SK-N-DZ (cell line): Measurements from ENCODE around the gene ST6GAL1.
"Not testable (repeated sequence)": the region's sequence is repeated elsewhere in the genome, so short reads cannot be mapped to it uniquely, and the experiment has no call there.

ENCODE experiments used
- DNase-seq: peaks from one replicate; pipeline ENCODE4 v3.0.0-alpha.2; 2015; ENCODE audit warnings: low spot score

ST6GAL1 gene

DNA sequence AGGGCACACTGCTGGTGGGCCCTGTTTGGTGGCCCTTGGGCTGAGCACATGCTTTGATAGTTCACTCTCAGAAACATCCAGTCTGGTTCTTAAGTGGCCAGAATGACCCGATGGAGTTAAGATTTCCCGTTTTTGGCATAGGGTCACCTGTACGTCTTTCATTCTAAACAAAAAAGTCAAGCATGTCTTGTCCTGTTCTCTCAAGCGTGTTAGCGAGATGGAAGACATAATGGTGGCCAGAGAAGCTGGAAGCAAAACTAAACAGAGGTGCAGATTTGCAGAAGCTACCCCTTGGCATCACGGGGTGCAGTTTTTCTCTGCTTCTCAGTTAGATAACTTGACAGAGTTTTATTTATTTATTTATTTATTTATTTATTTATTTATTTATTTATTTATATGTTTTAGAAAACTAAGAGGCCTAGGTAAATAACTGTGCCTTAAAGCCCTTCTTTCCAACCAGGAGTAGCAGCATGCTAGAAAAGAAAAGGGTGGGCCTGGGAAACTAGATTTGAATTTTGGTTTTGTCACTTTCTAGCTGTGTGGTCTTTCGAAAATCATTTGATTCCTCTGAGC, 63.0 kb downstream of the ST6GAL1 start:
- DNase-seq = no peak

DNA sequence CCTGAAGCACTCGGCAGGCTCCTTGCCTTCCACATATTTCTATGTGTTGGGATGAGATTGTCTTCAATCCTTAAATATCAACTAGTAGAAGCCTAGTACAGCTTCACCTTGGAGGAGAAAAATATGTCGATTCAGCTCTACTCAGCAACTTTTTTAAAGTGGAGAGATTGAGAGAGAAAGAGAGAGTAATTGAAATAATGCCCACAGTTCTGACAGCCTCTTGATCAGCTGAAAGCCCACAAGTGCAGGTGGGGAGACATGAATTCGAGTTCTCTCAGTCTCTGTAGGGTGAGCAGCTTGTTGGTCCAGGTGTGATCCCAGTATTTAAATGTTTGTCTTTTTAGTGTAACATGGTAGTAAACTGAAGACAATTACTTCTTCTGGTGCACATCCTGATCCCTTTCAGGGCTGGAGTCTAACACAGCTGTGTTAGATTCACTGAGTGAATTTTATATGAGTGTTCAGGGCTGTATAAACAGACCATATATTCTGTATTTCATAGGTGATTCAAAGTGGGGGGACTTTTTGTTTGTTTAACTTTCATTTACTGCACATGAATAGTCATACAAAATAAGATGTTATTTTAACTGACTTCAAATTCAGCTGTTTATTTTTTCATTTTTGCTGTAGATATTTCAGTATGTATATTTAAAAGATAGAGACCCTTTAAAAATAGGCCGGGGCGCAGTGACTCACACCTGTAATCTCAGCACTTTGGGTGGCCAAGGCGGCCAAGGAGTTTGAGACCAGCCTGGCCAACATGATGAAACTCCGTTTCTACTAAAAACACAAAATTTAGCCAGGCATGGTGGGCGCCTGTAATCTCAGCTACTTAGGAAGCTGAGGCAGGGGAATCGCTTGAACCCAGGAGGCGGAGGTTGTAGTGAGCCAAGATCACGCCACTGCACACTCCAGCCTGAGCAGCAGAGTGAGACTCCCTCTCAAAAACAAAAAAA, 64.0 kb downstream of the ST6GAL1 start:
- DNase-seq = no peak

DNA sequence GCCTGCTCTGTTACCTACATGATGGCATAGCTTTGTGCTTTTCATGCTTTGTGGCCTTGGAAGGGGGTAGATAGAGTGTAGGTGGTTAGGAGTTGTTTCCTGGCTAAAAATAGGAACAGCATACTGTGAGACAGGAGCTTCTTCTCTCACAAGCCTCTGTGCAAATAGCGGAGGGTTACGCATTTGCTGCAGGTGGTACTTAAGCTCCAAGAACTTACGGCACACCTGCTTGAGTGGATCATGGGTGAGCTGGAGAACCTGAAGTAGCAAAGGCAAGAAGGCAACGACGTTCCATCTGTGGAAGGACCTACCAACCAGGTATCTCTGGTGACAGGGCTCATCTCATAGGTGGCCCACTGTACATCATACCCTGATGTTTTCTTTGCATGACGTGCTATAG, 66.0 kb downstream of the ST6GAL1 start:
- no peak for DNase-seq

DNA sequence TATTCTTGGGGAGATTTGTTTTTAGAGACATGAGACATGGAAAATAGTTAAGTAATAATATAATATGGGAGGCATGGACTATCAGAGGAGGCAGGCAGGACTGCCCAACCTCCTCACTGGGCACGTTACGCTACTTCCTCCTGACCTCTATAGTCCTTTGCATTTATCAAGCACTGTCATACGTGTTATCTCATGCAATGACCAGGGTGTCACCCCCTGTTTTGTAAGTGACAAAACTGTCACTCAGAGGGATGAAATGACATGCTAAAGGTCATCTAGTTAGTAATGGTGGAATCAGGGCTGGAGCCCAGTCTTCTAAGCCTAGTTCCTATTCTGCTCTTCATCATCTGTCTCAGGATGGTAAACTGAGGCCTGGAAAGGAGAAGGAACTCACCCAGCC, 66.7 kb downstream of the ST6GAL1 start:
- no peak for DNase-seq

DNA sequence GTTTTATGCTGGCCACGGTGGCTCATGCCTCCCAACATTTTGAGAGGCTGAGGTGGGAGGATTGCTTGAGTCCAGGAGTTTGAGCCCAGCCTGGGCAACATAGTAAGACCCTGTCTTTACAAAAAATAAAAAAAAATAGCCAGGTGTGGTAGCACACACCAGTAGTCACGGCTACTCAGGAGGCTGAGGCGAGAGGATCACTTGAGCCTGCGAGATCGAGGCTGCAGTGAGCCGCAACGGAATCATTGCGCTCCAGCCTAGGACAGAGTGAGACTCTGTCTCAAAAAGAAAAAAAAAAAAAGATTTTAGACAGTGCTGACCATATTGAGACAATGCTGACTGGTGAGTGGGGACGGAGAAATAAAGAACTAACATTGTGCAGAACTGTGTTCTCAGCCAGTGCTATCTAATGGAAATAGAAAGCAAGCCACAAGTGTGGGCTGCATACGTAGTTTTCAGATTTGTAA, 67.2 kb downstream of the ST6GAL1 start:
- DNase-seq = no peak

DNA sequence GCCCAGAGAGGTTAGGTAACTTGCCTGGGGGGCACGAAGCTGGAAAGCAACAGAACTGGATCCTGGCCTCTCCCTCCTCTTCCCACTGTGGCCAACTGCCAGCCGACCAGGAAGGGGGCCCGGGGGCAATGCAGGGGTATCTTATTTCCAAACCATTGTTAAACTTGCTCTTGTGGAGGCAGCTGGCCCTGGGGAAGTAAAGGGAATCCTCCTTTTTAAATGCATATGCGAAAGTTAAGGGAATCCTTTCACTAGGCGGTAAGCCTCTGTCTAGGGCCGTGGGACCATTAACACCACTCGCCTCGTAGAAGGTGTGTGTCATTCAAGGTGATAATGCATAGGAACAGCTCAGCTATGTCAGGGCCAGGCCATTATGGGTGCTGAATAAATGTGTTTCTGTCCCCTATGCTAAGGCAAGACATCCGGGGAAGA, 68.6 kb downstream of the ST6GAL1 start:
- no peak for DNase-seq

DNA sequence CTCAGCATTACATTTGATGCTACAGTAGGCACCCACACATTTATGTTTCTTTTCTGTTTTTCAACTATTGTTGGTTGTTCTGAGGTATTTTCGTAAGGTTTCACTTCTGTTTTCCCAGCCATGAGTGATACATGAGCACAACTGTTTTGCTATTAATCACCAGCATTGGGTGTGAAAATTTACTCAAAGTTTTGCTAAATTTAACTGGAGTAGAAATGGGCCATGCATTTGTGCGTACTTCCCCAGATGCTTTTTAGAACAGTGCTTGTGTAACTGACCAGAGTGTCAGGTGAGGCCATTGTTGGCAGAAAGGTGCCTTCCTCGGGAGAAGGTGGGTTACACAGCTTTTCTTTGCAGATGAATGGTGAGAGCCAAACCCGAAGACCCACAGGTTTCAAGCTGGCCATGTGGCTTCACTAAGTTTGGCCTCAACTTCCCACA, 70.4 kb downstream of the ST6GAL1 start:
- no peak for DNase-seq

DNA sequence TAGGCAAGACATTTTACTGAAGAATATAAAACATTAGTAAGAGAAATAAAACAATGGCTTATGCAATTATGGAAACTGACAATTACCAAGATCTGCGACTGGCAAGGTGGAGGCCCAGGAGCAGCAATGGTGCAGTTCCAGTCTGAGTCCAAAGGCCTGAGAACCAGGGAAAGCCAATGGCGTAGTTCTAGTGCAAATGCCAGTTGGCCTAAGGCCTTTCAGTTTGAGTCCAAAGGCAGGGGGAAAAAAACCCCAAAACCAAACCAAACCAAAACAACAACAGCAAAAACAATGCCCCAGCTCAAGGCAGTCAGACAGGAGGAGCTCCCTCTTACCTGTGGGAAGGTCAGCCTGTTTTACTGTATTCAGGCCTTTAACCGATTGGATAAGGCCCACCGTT, 72.6 kb downstream of the ST6GAL1 start:
- no peak for DNase-seq

DNA sequence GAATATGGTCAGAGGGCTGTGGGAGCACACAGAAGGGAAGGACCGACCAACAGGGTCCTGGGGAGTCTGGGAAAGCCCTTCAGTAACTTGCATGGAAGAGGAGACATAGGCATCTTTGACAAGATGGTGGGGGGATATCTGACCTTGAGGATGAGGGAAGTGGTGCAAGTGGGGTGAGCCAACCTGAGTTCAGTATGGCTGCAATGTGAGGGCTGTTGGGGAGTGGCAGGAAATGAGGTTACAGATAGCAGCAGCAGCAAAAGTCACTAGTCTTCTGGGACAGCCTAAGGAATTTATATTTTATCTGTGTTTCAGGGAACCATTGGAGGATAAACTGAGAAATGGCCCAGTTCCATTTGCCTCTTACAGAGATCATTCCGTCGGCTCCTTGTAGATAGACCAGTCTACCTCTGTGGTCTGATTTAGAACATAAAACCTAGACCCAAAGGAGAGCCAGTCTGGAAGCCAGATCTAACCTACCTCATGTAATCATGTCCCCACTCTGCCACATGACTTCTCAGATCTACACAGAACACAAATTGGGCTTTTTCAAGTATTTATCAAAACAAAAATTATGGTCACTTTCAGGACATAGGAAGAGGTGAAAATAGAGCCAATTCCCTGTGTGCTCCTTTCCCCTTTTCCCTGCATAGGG, 75.6 kb downstream of the ST6GAL1 start:
- no peak for DNase-seq

DNA sequence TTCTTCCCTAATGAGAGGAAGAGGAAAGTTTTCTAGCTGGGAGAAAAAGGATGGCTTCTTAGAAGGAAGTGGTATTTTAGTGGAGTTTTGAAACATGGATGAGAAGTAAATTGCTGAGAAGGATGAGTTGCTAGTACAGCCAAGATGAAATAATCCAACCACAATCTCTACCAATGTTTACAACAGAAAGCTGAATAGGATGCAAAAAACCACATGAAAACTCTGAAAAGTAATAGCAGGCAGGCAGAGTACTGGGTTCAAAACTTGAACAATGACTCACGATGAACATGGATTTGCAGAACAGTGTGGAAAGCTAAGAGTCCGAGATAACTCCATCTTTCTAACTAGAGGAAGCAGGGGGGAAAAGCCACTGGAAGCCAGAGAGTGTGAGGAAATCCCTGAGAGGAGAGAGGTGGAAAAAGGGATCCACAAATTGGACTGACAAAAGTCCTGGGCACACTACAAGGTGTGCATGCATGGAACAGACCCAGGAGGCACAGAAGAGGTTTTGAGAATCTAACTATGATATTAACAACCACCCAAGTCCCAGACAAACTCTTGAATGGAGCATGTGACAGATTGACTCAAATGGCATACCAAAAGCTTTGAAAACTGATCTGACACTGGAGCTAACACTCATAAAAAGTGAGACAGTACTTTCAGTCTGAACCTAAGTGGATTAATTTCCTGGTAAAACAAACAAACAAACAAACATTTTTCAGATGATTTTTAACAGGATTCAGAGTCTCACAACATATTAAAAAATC, 76.7 kb downstream of the ST6GAL1 start:
- DNase-seq = no peak

DNA sequence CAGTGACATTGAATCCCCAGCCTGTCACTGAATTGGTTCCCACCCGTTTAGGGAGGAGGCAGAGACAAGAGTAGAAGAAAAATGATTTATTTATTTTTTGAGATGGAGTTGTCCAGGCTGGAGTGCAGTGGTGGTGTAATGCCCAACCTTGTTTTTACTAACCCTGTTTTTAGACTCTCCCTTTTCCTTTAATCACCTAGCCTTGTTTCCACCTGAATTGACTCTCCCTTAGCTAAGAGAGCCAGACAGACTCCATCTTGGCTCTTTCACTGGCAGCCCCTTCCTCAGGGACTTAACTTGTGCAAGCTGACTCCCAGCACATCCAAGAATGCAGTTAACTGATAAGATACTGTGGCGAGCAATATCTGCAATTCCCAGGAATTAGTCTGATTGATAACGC, 80.1 kb downstream of the ST6GAL1 start:
- DNase-seq = not testable (repeated sequence)

DNA sequence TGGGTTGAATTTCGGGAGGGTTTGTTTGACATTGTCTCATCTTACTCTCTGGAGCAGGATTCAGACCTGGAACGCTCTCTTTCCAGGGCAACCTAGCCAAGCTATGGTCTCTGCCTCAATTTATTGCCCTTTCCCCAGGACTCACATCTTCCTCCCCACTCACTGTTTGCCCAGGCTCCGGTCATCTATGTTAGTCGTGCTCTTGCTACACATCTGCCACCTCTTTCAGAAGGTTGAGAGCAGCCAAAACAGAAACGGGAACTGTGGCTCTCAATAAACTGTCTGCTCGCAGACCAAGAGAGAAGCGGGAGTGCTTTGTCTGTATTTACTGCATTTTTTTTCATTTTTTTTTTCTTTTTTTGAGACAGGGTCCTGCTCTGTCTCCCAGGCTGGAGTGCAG, 81.6 kb downstream of the ST6GAL1 start:
- DNase-seq = no peak

DNA sequence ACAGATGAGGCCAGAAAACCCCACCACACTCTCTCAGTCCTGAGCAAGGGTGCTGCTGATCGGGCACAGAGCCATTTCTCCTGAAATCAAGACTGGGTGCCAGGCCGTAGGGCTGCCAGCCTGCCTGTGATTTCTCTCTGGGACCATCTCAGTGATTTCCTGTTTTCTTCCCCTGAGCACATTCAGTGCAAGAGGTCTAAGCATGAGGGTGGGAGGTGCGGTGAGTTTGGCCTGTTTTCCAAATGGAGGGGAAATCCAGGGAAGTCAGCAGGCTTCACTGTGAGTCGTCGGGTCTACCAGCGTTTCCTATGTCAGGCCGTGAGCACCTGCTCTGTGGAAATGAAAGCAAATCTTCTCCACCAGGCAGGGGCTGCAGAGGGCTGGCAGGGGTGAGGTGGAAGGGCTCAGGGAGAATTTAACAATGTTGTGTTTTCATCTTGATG, 82.3 kb downstream of the ST6GAL1 start:
- no peak for DNase-seq

DNA sequence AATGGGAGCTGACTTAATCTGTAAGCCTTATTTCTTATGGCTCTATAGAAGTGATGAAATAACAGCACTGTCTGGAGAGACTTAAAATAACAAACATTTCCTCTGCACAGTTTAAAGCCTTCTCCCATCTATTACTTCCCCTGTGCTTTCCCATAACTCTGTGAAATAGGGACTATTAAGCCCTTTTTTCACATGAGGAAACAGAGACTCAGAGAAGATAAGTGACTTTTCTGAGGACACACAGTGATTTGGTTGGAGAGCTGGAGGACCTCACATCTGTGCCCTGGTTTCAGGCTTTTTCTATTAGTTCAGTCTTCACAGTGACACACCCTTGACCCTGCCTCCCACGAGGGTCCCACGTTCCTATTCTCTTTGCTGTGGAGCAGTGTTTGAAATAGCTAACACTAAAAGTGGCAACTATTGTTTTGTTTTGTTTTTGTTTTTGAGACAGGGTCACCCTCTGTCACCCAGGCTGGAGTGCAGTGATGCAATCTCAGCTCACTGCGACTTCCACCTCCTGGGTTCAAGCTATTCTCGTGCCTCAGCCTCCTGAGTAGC, 82.9 kb downstream of the ST6GAL1 start:
- DNase-seq = no peak

DNA sequence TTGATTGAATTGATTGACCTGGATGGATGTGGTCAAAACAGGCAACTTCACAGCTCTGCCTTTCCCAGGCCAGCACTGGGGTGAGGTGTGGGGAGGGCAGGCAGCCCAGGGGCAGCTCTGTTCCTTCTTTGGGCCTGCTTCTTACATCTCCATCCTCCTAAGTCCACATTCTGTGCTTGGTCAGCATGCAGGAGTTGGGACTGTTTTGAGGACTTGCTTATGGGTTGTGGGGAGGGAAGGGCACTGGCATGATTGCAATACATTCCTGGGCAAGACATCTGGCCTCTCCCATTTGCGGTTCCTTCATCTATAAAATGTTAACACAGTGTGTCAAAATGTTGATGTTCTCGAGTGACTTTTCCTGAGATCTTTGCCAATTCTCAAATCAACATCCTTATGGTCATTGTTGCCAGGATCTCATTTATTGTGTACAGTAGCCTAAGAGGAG, 84.1 kb downstream of the ST6GAL1 start:
- DNase-seq = no peak

DNA sequence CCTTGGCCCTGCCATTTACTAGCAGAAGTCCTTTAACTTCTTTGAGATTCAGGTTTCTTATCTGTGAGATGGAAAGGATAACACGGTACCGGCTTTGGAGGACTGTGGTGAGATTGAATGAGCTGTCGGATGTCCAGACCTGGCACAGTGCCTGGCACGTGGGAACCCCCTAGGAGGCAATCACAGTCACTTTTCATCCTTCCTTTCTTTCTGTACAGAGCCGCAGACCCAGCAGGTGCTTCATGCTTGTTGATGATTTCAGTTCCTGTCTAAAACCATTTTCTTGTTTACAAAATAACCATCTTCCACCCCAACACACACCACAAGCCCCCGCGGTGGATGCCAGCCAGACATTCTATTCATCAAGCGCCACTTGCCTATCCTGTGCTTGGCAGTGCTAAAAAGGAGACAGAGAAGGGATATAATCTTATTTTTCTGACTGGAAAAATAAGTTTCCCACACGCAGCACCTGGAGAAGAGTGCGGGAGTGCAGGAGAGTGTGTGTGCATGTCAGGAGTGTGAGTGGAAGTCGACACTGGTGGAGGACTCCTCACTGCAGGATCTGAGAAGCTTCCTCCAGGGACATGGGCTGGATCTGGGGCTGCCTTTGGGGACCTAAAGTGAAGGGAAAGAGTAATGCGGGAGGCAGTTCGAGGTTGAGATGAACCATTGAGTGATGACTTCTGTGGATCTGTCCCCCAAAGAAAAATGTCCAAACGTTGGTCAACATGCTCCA, 85.7 kb downstream of the ST6GAL1 start:
- DNase-seq = no peak

DNA sequence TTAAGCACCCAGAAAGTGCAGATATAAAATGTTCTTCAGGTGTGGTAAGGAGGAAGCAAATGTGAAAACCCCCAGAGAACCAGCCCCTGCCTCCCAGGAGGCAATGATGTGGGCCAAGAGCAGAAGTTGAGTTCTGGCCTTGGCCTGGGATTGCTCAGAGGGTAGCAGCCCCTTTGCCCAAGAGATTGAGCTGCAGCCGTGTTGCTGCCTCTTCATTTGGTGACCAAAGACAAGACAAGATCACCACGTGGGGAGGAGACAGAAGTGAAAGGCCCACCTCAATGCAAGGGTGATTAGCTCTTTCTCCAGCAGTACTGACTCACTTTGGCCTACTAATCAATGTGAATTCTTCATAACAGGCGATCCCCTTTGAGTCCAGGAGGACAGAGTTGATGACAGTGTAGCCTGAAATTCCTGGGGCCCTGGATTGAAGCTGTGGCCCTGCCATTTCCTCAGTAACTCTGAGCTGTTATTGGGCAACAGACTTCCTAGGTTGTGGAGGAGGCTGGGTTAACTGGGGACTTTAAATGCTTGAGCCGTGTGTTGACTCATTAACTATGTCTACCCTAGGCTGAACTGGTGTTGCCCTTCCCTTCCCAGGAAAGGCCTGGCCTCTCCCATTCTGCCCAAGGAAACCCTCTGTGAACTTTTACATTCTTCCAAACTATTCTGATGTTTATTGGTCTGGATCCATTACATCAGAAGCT, 86.5 kb downstream of the ST6GAL1 start:
- no peak for DNase-seq

DNA sequence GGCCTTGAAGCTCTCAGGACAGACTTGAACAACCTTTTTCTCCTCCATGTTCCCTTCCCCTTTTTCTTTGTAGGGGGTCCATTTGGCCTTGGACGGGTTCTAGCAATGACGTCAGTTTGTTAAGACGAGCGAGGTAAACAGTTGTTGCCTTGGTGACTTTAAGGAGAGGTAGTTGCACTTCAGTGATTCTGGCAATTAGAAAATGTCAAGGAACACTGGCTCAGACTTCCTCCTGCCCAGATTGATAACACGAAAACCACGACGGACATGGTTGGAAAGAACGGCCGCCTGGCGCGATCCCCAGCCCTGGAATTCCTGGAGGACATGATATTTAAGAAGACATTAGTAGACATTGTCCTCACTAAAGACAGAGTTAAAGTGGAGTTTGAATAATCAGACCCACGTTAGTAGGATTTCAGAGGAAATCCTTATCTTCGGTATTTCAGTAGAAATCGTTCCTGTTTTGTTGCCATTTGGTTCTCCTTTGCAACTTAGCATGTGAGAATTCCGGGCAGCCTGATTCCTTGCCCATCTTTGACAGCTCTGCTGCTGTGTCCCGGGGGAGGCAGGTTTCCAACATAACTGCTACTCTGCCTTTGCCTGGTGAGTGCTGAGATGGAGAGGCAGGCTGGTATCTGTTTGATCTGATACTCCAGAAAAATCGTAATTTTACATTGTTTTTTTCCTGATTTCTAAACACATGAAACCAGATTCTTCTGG, 87.3 kb downstream of the ST6GAL1 start:
- no peak for DNase-seq

DNA sequence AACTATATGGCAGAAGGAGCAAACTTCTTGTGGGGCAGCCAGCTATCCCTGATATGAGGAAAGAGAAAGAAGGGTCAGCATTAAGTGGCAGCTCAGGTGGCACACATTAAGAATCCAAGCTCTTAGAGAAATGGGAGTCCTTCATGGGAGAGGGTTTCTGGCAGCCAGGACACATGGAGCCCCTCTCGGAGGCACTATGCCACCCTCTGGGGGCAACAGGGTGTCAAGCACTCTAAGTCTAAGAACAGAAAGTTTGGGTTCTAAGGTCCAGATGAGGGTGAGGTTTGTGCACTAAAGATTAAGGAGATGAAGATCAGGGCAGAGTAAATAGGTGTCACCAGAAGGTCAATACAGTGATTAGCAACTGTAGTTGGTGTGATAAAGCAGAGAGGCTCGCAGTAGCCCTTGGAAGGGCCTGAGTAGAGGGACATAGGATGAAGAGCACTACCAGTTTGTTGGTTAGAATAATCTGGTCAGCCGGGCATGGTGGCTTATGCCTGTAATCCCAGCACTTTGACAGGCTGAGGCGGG, 89.3 kb downstream of the ST6GAL1 start:
- DNase-seq = no peak
